ENCODE results near the gene AOC1.

Gene AOC1

DNA sequence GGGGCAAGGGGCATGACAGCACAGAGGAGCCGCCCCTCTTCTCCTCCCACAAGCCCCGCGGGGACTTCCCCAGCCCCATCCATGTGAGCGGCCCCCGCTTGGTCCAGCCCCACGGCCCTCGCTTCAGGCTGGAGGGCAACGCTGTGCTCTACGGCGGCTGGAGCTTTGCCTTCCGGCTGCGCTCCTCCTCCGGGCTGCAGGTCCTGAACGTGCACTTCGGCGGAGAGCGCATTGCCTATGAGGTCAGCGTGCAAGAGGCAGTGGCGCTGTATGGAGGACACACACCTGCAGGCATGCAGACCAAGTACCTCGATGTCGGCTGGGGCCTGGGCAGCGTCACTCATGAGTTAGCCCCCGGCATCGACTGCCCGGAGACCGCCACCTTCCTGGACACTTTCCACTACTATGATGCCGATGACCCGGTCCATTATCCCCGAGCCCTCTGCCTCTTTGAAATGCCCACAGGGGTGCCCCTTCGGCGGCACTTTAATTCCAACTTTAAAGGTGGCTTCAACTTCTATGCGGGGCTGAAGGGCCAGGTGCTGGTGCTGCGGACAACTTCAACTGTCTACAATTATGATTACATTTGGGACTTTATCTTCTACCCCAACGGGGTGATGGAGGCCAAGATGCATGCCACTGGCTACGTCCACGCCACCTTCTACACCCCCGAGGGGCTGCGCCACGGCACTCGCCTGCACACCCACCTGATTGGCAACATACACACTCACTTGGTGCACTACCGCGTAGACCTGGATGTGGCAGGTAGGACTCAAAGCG is 5.1 kb downstream of the AOC1 start:
- TF ChIP-seq, protein P1, sequence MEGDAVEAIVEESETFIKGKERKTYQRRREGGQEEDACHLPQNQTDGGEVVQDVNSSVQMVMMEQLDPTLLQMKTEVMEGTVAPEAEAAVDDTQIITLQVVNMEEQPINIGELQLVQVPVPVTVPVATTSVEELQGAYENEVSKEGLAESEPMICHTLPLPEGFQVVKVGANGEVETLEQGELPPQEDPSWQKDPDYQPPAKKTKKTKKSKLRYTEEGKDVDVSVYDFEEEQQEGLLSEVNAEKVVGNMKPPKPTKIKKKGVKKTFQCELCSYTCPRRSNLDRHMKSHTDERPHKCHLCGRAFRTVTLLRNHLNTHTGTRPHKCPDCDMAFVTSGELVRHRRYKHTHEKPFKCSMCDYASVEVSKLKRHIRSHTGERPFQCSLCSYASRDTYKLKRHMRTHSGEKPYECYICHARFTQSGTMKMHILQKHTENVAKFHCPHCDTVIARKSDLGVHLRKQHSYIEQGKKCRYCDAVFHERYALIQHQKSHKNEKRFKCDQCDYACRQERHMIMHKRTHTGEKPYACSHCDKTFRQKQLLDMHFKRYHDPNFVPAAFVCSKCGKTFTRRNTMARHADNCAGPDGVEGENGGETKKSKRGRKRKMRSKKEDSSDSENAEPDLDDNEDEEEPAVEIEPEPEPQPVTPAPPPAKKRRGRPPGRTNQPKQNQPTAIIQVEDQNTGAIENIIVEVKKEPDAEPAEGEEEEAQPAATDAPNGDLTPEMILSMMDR (IDR thresholded peaks at IDR 0.05), result no peak
- no peak overlapping the region for H3K9ac ChIP-seq
- H3K4me3 ChIP-seq (ENCODE audit: low read depth, low read length), result no peak overlapping the region
- no peaks in the 10 kb centered on the region for H3K36me3 ChIP-seq (ENCODE audit: control insufficient read depth, insufficient read depth, low read length)
- no peak overlapping the region for H2AFZ ChIP-seq
- no peaks in the 10 kb centered on the region for H3K79me2 ChIP-seq
- no peaks in the 10 kb centered on the region for H3K27me3 ChIP-seq (ENCODE audit: control insufficient read depth, insufficient read depth, low read length)
- no peaks in the 10 kb centered on the region for H3K4me1 ChIP-seq
- H3K9me3 ChIP-seq (ENCODE audit: control insufficient read depth, low read length), result no peaks in the 10 kb centered on the region
- no peak overlapping the region for H3K4me2 ChIP-seq (ENCODE audit: low read length)
- H3K27ac ChIP-seq, result no peak overlapping the region

DNA sequence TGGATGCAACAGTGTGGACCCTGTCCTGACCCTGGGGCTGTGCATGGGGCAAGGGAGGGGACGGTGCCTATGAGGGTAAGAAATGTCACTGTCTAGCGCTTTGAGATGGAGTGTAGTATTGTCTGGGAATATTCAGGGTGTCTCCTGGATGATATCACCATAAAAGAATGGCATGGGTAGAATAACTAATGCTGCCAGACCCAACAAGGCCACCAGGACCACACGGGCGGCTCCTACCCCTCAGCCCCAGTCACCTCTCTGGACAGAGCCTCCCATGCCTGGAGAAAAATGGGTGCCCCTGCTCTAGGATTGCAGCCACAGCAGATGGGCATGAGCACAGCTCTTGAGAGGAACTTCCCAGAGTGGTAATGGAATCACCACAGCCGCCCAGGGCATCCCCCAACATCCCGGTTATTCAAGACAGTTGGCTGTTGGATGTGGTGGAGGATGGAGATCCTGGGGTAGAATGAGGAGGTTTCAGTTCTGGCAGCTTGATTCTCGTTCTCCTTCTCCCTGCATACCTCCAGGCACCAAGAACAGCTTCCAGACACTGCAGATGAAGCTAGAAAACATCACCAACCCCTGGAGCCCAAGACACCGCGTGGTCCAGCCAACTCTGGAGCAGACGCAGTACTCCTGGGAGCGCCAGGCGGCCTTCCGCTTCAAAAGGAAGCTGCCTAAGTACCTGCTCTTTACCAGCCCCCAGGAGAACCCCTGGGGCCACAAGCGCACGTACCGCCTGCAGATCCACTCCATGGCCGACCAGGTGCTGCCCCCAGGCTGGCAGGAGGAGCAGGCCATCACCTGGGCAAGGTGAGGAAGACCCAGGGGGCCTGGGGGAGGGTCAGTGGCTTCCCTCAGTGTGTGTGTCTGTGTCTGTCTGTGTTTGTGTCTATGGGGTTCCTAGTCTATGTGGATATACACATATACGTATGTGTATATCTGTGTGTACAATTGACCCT is 6.2 kb downstream of the AOC1 start:
- Histone ChIP-seq H3K9ac (no peak overlapping the region), H3K27me3 (ENCODE audit: control insufficient read depth, insufficient read depth, low read length) (no peaks in the 10 kb centered on the region), H3K79me2 (no peaks in the 10 kb centered on the region), H3K36me3 (ENCODE audit: control insufficient read depth, insufficient read depth, low read length) (no peaks in the 10 kb centered on the region), H3K4me1 (no peaks in the 10 kb centered on the region), H3K4me3 (ENCODE audit: low read depth, low read length) (no peak overlapping the region), H2AFZ (no peak overlapping the region), H3K27ac (no peak overlapping the region), H3K9me3 (ENCODE audit: control insufficient read depth, low read length) (no peaks in the 10 kb centered on the region), H3K4me2 (ENCODE audit: low read length) (no peak overlapping the region)
- TF ChIP-seq, protein P1 (IDR thresholded peaks at IDR 0.05), result no peak

DNA sequence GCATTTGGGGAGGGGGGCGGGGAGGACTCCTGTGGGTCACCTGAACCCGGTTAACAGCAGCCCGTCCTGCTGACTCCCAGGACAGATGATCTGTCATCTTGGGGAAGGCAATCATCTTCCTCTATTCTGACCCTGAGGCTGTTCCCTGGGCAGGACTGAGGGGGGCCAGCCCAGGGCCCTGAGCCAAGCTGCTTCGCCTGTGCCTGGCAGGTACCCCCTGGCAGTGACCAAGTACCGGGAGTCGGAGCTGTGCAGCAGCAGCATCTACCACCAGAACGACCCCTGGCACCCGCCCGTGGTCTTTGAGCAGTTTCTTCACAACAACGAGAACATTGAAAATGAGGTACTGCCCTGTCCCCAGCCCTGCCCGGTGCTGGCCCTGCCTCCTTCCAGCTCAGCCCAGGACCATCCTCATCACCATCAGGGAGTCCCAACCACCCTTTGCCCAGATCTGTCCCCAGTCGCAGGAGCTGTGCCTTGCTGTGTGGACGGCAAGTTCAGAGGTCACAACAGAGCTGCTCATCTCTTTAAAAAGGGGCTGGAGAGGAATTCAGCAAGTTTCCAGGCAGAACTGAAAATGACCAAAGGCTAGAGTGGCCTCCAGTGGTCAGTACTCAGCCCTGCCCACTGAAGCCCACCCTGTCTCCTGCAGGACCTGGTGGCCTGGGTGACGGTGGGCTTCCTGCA is 8.1 kb downstream of the AOC1 start:
- H3K4me1 ChIP-seq, result no peaks in the 10 kb centered on the region
- no peak overlapping the region for H3K4me3 ChIP-seq (ENCODE audit: low read depth, low read length)
- no peaks in the 10 kb centered on the region for H3K36me3 ChIP-seq (ENCODE audit: control insufficient read depth, insufficient read depth, low read length)
- no peaks in the 10 kb centered on the region for H3K9me3 ChIP-seq (ENCODE audit: control insufficient read depth, low read length)
- no peak overlapping the region for H2AFZ ChIP-seq
- no peak overlapping the region for H3K4me2 ChIP-seq (ENCODE audit: low read length)
- H3K9ac ChIP-seq, result no peak overlapping the region
- no peaks in the 10 kb centered on the region for H3K27me3 ChIP-seq (ENCODE audit: control insufficient read depth, insufficient read depth, low read length)
- TF ChIP-seq, protein P1 (IDR thresholded peaks at IDR 0.05), result no peak
- no peak overlapping the region for H3K27ac ChIP-seq
- no peaks in the 10 kb centered on the region for H3K79me2 ChIP-seq

DNA sequence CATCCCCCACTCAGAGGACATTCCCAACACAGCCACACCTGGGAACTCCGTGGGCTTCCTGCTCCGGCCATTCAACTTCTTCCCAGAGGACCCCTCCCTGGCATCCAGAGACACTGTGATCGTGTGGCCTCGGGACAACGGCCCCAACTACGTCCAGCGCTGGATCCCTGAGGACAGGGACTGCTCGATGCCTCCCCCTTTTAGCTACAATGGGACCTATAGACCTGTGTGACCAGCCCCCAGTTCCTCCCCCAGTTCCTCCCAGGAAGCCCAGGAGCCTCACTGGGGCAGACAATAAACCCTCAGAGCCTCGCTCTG is 8.6 kb downstream of the AOC1 start:
- Histone ChIP-seq H3K27me3 (ENCODE audit: control insufficient read depth, insufficient read depth, low read length) (no peaks in the 10 kb centered on the region), H3K9ac (no peak overlapping the region), H3K4me1 (no peaks in the 10 kb centered on the region), H2AFZ (no peak overlapping the region), H3K9me3 (ENCODE audit: control insufficient read depth, low read length) (no peaks in the 10 kb centered on the region), H3K4me2 (ENCODE audit: low read length) (no peak overlapping the region), H3K27ac (no peak overlapping the region), H3K79me2 (no peaks in the 10 kb centered on the region), H3K4me3 (ENCODE audit: low read depth, low read length) (no peak overlapping the region), H3K36me3 (ENCODE audit: control insufficient read depth, insufficient read depth, low read length) (no peaks in the 10 kb centered on the region)
- TF ChIP-seq, protein P1 (IDR thresholded peaks at IDR 0.05), result no peak
